Ishikawa (cell line): ENCODE measurements around the gene NCOA1.

Experiments
- CEBPB ChIP-seq: IDR thresholded peaks from 2 replicates; pipeline ENCODE4 v1.6.1; 2012
- CREB1 ChIP-seq: IDR thresholded peaks from 2 replicates; pipeline ENCODE4 v1.6.1; 2012; ENCODE audit warnings: low read depth
- EGR1 ChIP-seq: IDR thresholded peaks from 2 replicates; pipeline ENCODE4 v1.6.1; 2012
- EP300 ChIP-seq: IDR thresholded peaks from 2 replicates; pipeline ENCODE4 v1.6.1; 2012; ENCODE audit warnings: borderline replicate concordance
- FOXM1 ChIP-seq: IDR thresholded peaks from 2 replicates; pipeline ENCODE4 v1.6.1; 2012; ENCODE audit warnings: low read depth, borderline replicate concordance
- MAX ChIP-seq: IDR thresholded peaks from 2 replicates; pipeline ENCODE4 v1.6.1; 2012
- NFIC ChIP-seq: IDR thresholded peaks from 2 replicates; pipeline ENCODE4 v1.6.1; 2012
- RAD21 ChIP-seq: IDR thresholded peaks from 2 replicates; pipeline ENCODE4 v1.6.1; 2012; ENCODE audit warnings: low read depth
- REST ChIP-seq: IDR thresholded peaks from 2 replicates; pipeline ENCODE4 v1.6.1; 2012; ENCODE audit warnings: low read depth, mild to moderate bottlenecking
- TAF1 ChIP-seq: IDR thresholded peaks from 2 replicates; pipeline ENCODE4 v1.6.1; 2012; ENCODE audit warnings: low read depth, mild to moderate bottlenecking
- TCF12 ChIP-seq: IDR thresholded peaks from 2 replicates; pipeline ENCODE4 v1.6.1; 2012; ENCODE audit warnings: low read depth
- TEAD4 ChIP-seq: IDR thresholded peaks from 2 replicates; pipeline ENCODE4 v1.6.1; 2012
- YY1 ChIP-seq: IDR thresholded peaks from 2 replicates; pipeline ENCODE4 v1.6.1; 2012; ENCODE audit warnings: low read depth
- ZBTB7A ChIP-seq: IDR thresholded peaks from 2 replicates; pipeline ENCODE4 v1.6.1; 2012; ENCODE audit warnings: low read depth
- TF ChIP-seq, protein P1 (sequence below): IDR thresholded peaks from 2 replicates; pipeline ENCODE4 v1.6.1; 2012

The NCOA1 gene

GRCh38 chr2:24771061-24771460 lies 280.0 kb downstream of the NCOA1 start:
- no peak for TF ChIP-seq ZBTB7A
- TF ChIP-seq MAX = no peak
- TF ChIP-seq FOXM1 = no peak
- no peak for TF ChIP-seq TCF12
- no peak for TF ChIP-seq RAD21
- no peak for TF ChIP-seq CREB1
- TF ChIP-seq EP300 = no peak
- TF ChIP-seq CEBPB = no peak
- no peak for TF ChIP-seq TEAD4
- no peak for TF ChIP-seq YY1
- TF ChIP-seq NFIC = no peak
- TF ChIP-seq, protein P1, sequence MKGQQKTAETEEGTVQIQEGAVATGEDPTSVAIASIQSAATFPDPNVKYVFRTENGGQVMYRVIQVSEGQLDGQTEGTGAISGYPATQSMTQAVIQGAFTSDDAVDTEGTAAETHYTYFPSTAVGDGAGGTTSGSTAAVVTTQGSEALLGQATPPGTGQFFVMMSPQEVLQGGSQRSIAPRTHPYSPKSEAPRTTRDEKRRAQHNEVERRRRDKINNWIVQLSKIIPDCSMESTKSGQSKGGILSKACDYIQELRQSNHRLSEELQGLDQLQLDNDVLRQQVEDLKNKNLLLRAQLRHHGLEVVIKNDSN = no peak
- no peak for TF ChIP-seq TAF1
- no peak for TF ChIP-seq REST
- TF ChIP-seq EGR1 = no peak

GRCh38 chr2:24771764-24772586 lies 280.9 kb downstream of the NCOA1 start:
- TF ChIP-seq TEAD4 (no peak), REST (no peak), ZBTB7A (no peak), MAX (no peak), TAF1 (no peak), CEBPB (no peak), CREB1 (no peak), RAD21 (no peak)
- TF ChIP-seq, protein P1 = no peak

- TF ChIP-seq NFIC (no peak), EP300 (no peak), MAX (no peak), YY1 (no peak), TEAD4 (no peak), CEBPB (no peak), TAF1 (no peak), CREB1 (no peak), TCF12 (no peak), EGR1 (no peak), ZBTB7A (no peak), REST (no peak), FOXM1 (no peak), RAD21 (no peak)
- TF ChIP-seq, protein P1 = no peak
Measured at GRCh38 chr2:24774373-24774772, 283.3 kb downstream of the NCOA1 start.

- TF ChIP-seq NFIC (no peak), TEAD4 (no peak), ZBTB7A (no peak)
- TF ChIP-seq, protein P1 = no peak
Measured at GRCh38 chr2:24779116-24779515, 288.1 kb downstream of the NCOA1 start.
